Posterior vena cava (tissue), 2 donors: ENCODE results near the gene PTPRN2. TPM values are rescaled to one million over a fixed set of nuclear protein-coding genes. Genes with fewer than 3 reads are reported as not detected.
A peak's percentile ranks its signal among the peaks of the same experiment; 100 is the strongest.
"Not testable (repeated sequence)": the region's sequence is repeated elsewhere in the genome, so short reads cannot be mapped to it uniquely, and the experiment has no call there.

ENCODE experiments used
- DNase-seq: peaks from one replicate; pipeline ENCODE4 v3.0.0-alpha.2; 2020; ENCODE audit warnings: low spot score
- intact Hi-C, 2 donors: fragments of 100-400 bp; cut with DNase I; formaldehyde crosslinking; loops; one replicate each; pipeline versions ENCODE4 v1.14.1 to v1.14.2; 2022 to 2023
- total RNA-seq, 2 donors: library from RNA; stranded (reverse); fragmentation: NEBNext Ultra II Directional; extraction: Animal tissue kit (Norgen Biotek cat#: 25700); gene quantifications; one replicate each; pipeline ENCODE4 v1.2.1, GENCODE V29; 2021
- donor health status: DM: yes; HTN: yes; CAD: no.
- donor health status: DM: yes; HTN: yes; CAD: no.

Gene PTPRN2
- total RNA-seq, 2 donors from 2014 or later = 1.6 to 2.8 TPM

GRCh38 chr7:158443688-158444483, 143.7 kb downstream of the PTPRN2 start:
- intact Hi-C loops = no loop called here
- DNase-seq = peak; percentile 62

DNA sequence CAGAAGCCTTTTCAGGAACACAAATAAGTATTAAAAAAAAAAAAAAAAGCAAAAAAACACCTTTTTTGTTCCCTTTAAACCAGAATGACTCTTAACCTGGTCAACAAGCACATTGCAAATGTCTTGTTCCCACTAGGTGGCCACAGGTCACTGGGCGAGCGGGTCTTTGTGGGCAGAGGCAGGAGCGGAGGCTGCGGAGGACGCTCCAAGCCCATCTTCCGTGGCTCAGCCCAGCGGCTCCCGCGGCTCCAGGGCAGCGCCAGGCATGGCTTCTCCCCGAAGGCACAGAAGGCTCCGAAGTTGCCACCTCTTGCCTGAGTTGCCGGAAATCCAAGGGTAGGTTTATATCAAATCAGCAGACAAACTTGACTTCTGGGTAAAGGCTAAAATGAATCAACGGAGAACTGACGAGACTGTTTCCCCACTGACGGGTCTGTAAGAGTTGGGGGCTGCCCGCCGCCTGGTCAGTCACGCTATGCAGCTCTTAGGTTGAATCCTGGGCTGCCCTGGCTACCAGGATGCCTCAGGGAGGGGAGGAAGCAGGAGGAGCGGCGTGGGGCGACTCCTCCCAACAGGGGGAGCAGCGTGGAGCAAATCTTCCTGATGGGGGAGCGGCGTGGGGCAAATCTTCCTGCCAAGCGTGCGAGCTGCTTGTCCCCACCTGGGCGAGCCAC, 144.5 kb downstream of the PTPRN2 start:
- DNase-seq = peak; percentile 54
- intact Hi-C loops = no loop called here

GRCh38 chr7:158442260-158442659, 145.4 kb downstream of the PTPRN2 start:
- intact Hi-C loops = no loop called here
- DNase-seq = no peak

DNA sequence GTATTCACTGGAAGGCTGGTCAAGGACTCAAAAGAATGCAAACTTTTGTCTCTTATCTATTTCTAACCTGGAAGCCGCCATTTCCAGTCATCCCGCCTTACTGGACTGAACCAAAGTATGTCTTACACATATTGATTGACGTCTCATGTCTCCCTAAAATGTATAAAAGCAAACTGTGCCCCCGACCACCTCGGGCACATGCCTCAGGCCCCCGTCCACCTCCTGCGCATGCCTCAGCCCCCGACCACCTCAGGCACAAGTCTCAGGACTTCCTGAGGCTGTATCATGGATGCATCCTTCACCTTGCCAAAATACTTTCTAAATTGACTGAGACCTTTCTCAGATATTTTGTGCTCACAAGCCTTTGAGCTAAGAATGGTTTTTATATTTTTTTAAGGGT, 148.6 kb downstream of the PTPRN2 start:
- DNase-seq = peak; percentile 46
- intact Hi-C loops = no loop called here

DNA sequence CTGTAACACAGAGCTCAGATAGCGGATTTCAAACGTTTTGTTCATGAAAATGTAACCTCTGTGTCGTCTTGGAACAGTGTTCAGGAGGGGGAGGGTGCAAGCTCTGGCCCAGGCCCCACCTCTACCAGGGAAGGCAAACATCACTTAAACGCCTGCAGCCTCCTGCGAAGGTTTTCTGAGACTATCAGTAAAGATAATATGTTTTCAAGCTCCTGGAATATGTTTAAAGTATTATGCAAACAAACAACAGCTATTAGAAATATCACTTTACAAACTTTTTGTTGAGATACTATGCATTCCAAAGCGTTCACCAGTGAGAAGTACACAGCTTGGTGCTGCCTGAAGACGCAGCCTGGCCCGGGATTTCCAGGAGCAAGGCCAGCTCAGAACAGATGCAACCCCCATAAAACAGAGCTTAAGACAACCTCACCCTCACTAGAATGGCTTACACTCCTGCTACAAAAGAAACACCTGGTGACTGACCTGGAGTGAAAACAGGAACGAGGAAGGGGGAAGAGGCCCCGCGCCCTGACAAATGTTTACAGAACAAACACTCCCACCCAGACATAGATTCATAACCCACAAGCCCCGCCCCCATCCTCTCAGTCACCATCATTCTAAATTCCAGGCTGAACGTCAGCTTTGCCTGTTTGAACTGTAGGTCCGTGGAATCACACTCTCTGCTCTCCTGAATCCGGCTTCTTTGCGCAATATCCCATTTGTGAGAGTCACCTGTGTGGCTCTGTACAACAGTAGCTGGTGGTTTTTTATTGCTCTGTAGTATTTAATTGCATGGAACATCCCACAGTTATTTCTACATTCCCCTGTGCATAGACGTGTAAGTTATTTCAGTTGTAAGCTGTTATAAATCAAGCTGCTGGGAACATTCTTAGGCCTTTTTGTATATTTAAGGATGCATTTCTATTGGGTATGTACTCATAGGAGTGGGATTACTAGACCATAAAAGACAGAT, 155.0 kb downstream of the PTPRN2 start:
- intact Hi-C loops = no loop called here
- peak; percentile 54 for DNase-seq

DNA sequence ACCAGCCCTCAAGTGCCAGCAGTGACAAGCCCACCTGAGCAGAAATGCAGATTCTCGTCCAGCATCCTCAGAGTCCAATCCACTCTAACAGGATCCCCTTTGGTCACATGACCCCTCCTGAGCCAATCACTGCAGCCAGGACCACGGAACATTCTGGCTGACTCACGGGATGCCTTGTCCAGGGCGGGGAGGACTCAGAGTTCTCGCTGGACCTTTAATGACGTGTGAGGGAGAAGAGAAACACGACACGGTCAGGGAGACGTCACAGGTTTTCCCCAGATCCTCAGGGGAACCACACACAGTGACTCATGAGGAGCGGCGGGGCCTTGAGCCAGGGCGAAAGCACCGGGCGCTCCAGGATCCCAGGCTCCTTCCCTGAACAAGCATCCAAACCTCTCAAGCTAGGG, 155.7 kb downstream of the PTPRN2 start:
- DNase-seq = peak; percentile 87
- intact Hi-C loops = no loop called here

- intact Hi-C loops = no loop called here
- peak; percentile 71 for DNase-seq
Observed at GRCh38 chr7:158431055-158431940, 156.3 kb downstream of the PTPRN2 start.

- intact Hi-C loops = no loop called here
- peak; percentile 64 for DNase-seq
Observed at GRCh38 chr7:158430308-158431034, 157.2 kb downstream of the PTPRN2 start.

DNA sequence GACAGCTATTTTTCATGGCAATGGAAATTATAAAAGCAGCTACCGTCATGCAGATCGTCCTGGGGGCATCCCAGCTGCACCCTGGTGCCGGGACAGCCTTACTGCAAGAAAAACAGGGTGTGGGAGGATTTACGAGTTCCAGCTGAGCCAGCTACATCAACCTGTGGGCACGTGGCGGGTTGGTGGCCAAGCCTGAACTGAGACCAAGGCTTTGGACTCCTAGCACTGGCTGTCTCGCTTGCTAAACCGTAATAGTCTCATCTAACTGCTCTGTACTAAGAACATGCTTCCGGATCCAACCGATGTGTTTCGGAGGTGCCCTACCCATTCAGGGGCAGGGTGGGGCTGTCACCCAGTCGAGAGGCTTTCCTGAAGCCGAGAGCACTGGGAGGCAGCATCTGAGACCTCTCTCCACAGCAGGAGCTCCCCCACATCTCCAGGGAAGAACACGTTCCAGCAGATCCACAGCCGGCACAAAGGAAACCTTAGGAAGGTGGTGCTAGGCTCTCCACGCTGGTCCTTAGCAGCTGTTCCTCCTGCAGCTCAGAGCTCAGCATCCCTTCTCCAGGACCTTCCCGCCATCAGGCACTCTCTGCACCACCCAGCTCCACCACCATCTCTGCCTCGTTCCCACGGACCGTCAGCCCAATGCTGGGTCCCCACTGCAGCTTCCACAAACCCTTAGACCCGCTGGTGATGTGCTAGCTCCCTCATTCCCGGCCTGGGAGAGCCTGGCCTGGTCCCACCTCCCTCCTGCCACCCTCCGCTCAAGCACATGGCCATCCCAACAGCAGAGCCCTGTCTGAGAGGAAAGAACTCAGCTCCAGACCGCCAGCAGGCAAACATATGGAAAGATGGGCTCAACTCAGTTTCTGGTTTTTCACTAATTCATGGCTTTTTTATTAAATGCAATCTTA, 158.5 kb downstream of the PTPRN2 start:
- peak; percentile 54 for DNase-seq
- intact Hi-C loops = no loop called here

- intact Hi-C loops = no loop called here
- peak; percentile 60 for DNase-seq
Observed at GRCh38 chr7:158428131-158428836, 159.3 kb downstream of the PTPRN2 start.

DNA sequence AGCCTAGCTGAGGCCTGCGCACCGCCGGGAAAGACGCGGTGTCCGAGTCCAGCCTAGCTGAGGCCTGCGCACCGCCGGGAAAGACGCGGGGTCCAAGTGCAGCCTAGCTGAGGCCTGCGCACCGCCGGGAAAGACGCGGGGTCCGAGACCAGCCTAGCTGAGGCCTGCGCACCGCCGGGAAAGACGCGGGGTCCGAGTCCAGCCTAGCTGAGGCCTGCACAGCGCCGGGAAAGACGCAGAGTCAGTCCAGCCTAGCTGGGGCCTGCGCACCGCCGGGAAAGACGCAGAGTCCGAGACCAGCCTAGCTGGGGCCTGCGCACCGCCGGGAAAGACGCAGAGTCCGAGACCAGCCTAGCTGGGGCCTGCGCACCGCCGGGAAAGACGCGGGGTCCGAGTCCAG, 161.9 kb downstream of the PTPRN2 start:
- intact Hi-C loops = not testable (repeated sequence)
- peak; percentile 12 for DNase-seq

DNA sequence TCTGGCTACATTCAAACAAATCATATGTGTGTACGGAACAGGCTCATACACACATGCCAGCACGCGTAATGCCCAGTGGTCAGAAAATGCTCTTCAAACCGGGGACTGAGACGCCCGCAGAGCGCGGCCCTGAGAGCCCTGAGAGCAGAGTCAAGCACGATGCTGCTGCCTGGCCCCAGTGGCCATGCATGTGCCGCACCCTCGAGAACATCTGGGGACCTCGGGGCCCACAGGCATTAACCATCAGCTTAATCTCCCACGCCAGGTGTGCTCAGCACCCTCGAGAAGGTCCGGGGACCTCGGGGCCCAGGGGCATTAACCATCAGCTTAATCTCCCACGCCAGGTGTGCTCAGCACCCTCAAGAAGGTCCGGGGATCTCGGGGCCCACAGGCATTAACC, 163.1 kb downstream of the PTPRN2 start:
- peak; percentile 52 for DNase-seq
- intact Hi-C loops = no loop called here

GRCh38 chr7:158424011-158424410, 163.6 kb downstream of the PTPRN2 start:
- intact Hi-C loops = no loop called here
- DNase-seq = peak; percentile 43

- DNase-seq = peak; percentile 36
- intact Hi-C loops = no loop called here
Observed at GRCh38 chr7:158422887-158423560, 164.6 kb downstream of the PTPRN2 start.

GRCh38 chr7:158422196-158422886, 165.3 kb downstream of the PTPRN2 start:
- intact Hi-C loops = no loop called here
- peak; percentile 60 for DNase-seq
